Karpas-422 (cell line): ENCODE data around the gene SYDE1. TPM values are rescaled to one million over a fixed set of nuclear protein-coding genes. Genes with fewer than 3 reads are reported as not detected.
"Not testable (repeated sequence)": the region's sequence is repeated elsewhere in the genome, so short reads cannot be mapped to it uniquely, and the experiment has no call there.

Source experiments
- DNase-seq: peaks from one replicate; pipeline ENCODE4 v3.0.0-alpha.2; 2015
- H2AFZ ChIP-seq: fragments of 200-600 bp; sonication (generic); 2 replicates; pipeline ENCODE4 v1.6.1; 2014; ENCODE audit warnings: antibody characterized with exemption, low read length, mixed read lengths
- H3K27ac ChIP-seq: fragments of 200-600 bp; sonication (generic); 2 replicates; pipeline ENCODE4 v1.5.1; 2014; ENCODE audit warnings: mild to moderate bottlenecking, low read length, moderate library complexity
- H3K27me3 ChIP-seq: fragments of 200-600 bp; sonication (generic); 2 replicates; pipeline ENCODE4 v1.6.1; 2014; ENCODE audit warnings: low read length, mixed read lengths
- H3K36me3 ChIP-seq: fragments of 200-600 bp; sonication (generic); 2 replicates; pipeline ENCODE4 v1.6.1; 2014; ENCODE audit warnings: low read length, mixed read lengths; ENCODE audit not compliant: insufficient read depth
- H3K4me1 ChIP-seq: fragments of 200-600 bp; sonication (generic); 2 replicates; pipeline ENCODE4 v1.6.1; 2014; ENCODE audit warnings: mild to moderate bottlenecking, low read length, mixed read lengths
- H3K4me2 ChIP-seq: fragments of 200-600 bp; sonication (generic); 2 replicates; pipeline ENCODE4 v1.6.1; 2014; ENCODE audit warnings: low read length, low read depth, mild to moderate bottlenecking; ENCODE audit not compliant: poor library complexity, severe bottlenecking
- H3K4me3 ChIP-seq: fragments of 200-600 bp; sonication (generic); 2 replicates; pipeline ENCODE4 v1.5.1; 2014; ENCODE audit warnings: mild to moderate bottlenecking, antibody characterized with exemption, low read length, mixed read lengths
- H3K79me2 ChIP-seq: fragments of 200-600 bp; sonication (generic); 2 replicates; pipeline ENCODE4 v1.6.1; 2014; ENCODE audit warnings: mild to moderate bottlenecking, low read length, mixed read lengths
- H3K9ac ChIP-seq: fragments of 200-600 bp; sonication (generic); 2 replicates; pipeline ENCODE4 v1.6.0; 2014; ENCODE audit warnings: low read length
- H3K9me2 ChIP-seq: fragments of 200-600 bp; sonication (generic), shearing (Covaris generic); replicated peaks from 2 replicates; pipeline ENCODE4 v1.6.0; 2014; ENCODE audit warnings: mild to moderate bottlenecking, low read length, moderate library complexity; ENCODE audit not compliant: insufficient read depth
- H3K9me3 ChIP-seq: fragments of 300-700, 200-600 bp; sonication (generic); 2 replicates; pipeline ENCODE4 v1.6.1; 2014; ENCODE audit warnings: low read length, mixed read lengths
- H4K20me1 ChIP-seq: fragments of 200-600 bp; sonication (generic); 2 replicates; pipeline ENCODE4 v1.6.1; 2014; ENCODE audit warnings: mild to moderate bottlenecking, antibody characterized with exemption, low read length, low read depth; ENCODE audit not compliant: insufficient read depth
- total RNA-seq: library from RNA; depleted of rRNA; stranded (reverse); fragments of >200 nt; shearing (Covaris generic); gene quantifications from 2 replicates; pipeline ENCODE4 v1.2.3, GENCODE V29; 2014; ENCODE audit warnings: low replicate concordance; rRNA removed

The SYDE1 gene
- not detected in 2 replicates for total RNA-seq

- no peak within 1 kb of the TSS for H3K27ac ChIP-seq
- H3K79me2 ChIP-seq: no peaks in the 10 kb centered on the region
- H3K4me3 ChIP-seq: no peak within 1 kb of the TSS
- no peaks in the 10 kb centered on the region for H3K9me2 ChIP-seq
- H2AFZ ChIP-seq: no peak within 1 kb of the TSS
- no peaks in the 10 kb centered on the region for H3K4me1 ChIP-seq
- no peak within 1 kb of the TSS for H3K4me2 ChIP-seq
- H3K36me3 ChIP-seq: no peaks in the 10 kb centered on the region
- DNase-seq: no peak
- no peaks in the 10 kb centered on the region for H3K27me3 ChIP-seq
- no peak within 1 kb of the TSS for H3K9ac ChIP-seq
- no peaks in the 10 kb centered on the region for H3K9me3 ChIP-seq
- H4K20me1 ChIP-seq: no peaks in the 10 kb centered on the region
Measured at GRCh38 chr19:15107061-15108010, at the start of gene SYDE1. Gene SYDE1 (plus strand): TSS chr19:15107401. CDS start chr19:15107434, 33 bp downstream.

- Histone ChIP-seq H3K9ac (no peak overlapping the region), H3K4me2 (no peak overlapping the region), H3K9me2 (no peaks in the 10 kb centered on the region), H3K27ac (no peak overlapping the region), H3K4me1 (no peaks in the 10 kb centered on the region), H3K4me3 (no peak overlapping the region), H4K20me1 (no peaks in the 10 kb centered on the region), H3K79me2 (no peaks in the 10 kb centered on the region), H3K27me3 (no peaks in the 10 kb centered on the region), H3K9me3 (no peaks in the 10 kb centered on the region), H2AFZ (no peak overlapping the region), H3K36me3 (no peaks in the 10 kb centered on the region)
- DNase-seq: no peak
Measured at GRCh38 chr19:15062036-15062435, 45.2 kb upstream of the SYDE1 start.

- not testable (repeated sequence) for H3K9me3 ChIP-seq, H3K27me3 ChIP-seq, H3K79me2 ChIP-seq, H3K4me2 ChIP-seq, DNase-seq, H3K4me3 ChIP-seq, H3K9me2 ChIP-seq, H3K9ac ChIP-seq, H4K20me1 ChIP-seq, H3K36me3 ChIP-seq, H3K27ac ChIP-seq, H3K4me1 ChIP-seq, H2AFZ ChIP-seq
Measured at GRCh38 chr19:15070386-15070785, 36.8 kb upstream of the SYDE1 start.

GRCh38 chr19:15072930-15073647 lies 34.1 kb upstream of the SYDE1 start:
- no peaks in the 10 kb centered on the region for H3K4me1 ChIP-seq
- no peak overlapping the region for H3K9ac ChIP-seq
- H2AFZ ChIP-seq: no peak overlapping the region
- no peak for DNase-seq
- H3K4me3 ChIP-seq: no peak overlapping the region
- H3K79me2 ChIP-seq: no peaks in the 10 kb centered on the region
- H3K9me2 ChIP-seq: no peaks in the 10 kb centered on the region
- no peak overlapping the region for H3K4me2 ChIP-seq
- H3K27me3 ChIP-seq: no peaks in the 10 kb centered on the region
- no peaks in the 10 kb centered on the region for H4K20me1 ChIP-seq
- H3K36me3 ChIP-seq: no peaks in the 10 kb centered on the region
- no peaks in the 10 kb centered on the region for H3K9me3 ChIP-seq
- no peak overlapping the region for H3K27ac ChIP-seq

GRCh38 chr19:15074371-15074770 lies 32.8 kb upstream of the SYDE1 start:
- Histone ChIP-seq H3K9me3 (no peaks in the 10 kb centered on the region), H3K4me2 (no peak overlapping the region), H3K4me1 (no peaks in the 10 kb centered on the region), H2AFZ (no peak overlapping the region), H3K79me2 (no peaks in the 10 kb centered on the region), H3K9ac (no peak overlapping the region), H3K9me2 (no peaks in the 10 kb centered on the region), H3K27ac (no peak overlapping the region), H3K36me3 (no peaks in the 10 kb centered on the region), H3K27me3 (no peaks in the 10 kb centered on the region), H3K4me3 (no peak overlapping the region), H4K20me1 (no peaks in the 10 kb centered on the region)
- DNase-seq: no peak

- H3K9ac ChIP-seq: no peak overlapping the region
- H2AFZ ChIP-seq: no peak overlapping the region
- H3K27me3 ChIP-seq: no peaks in the 10 kb centered on the region
- no peak overlapping the region for H3K4me2 ChIP-seq
- H3K27ac ChIP-seq: no peak overlapping the region
- no peaks in the 10 kb centered on the region for H3K9me3 ChIP-seq
- no peak overlapping the region for H3K4me3 ChIP-seq
- H3K36me3 ChIP-seq: no peaks in the 10 kb centered on the region
- H4K20me1 ChIP-seq: no peaks in the 10 kb centered on the region
- no peaks in the 10 kb centered on the region for H3K79me2 ChIP-seq
- H3K9me2 ChIP-seq: no peaks in the 10 kb centered on the region
- no peaks in the 10 kb centered on the region for H3K4me1 ChIP-seq
- DNase-seq: no peak
Measured at GRCh38 chr19:15075806-15076205, 31.4 kb upstream of the SYDE1 start.

- H3K4me2 ChIP-seq, H3K4me1 ChIP-seq, H3K36me3 ChIP-seq, H3K9ac ChIP-seq, H3K27me3 ChIP-seq, H3K9me2 ChIP-seq, DNase-seq, H3K27ac ChIP-seq, H2AFZ ChIP-seq, H3K4me3 ChIP-seq, H3K9me3 ChIP-seq, H3K79me2 ChIP-seq, H4K20me1 ChIP-seq: not testable (repeated sequence)
Measured at GRCh38 chr19:15080002-15080401, 27.2 kb upstream of the SYDE1 start.

GRCh38 chr19:15081911-15082310 lies 25.3 kb upstream of the SYDE1 start, which contains the start of gene OR1I1:
Gene OR1I1 (plus strand): TSS chr19:15082211. CDS start chr19:15087066, 4,855 bp downstream.
- Histone ChIP-seq H3K79me2 (no peaks in the 10 kb centered on the region), H3K9ac (no peak within 1 kb of the TSS), H3K36me3 (no peaks in the 10 kb centered on the region), H3K9me2 (no peaks in the 10 kb centered on the region), H3K4me3 (no peak within 1 kb of the TSS), H3K4me2 (no peak within 1 kb of the TSS), H3K9me3 (no peaks in the 10 kb centered on the region), H4K20me1 (no peaks in the 10 kb centered on the region), H3K4me1 (no peaks in the 10 kb centered on the region), H2AFZ (no peak within 1 kb of the TSS), H3K27me3 (no peaks in the 10 kb centered on the region), H3K27ac (no peak within 1 kb of the TSS)
- DNase-seq: no peak
